Body of pancreas (tissue), 4 donors: ENCODE results near the gene PGAP3. TPM values are rescaled to one million over a fixed set of nuclear protein-coding genes. Genes with fewer than 3 reads are reported as not detected.

ENCODE experiments used
- ATAC-seq: fragments of 150-250 bp; one replicate; pipeline ENCODE4 v1.9.1; 2016
- DNase-seq, 4 donors: peaks; one replicate each; pipeline ENCODE4 v3.0.0-alpha.2; 2019
- H3K27ac ChIP-seq, 4 donors: fragments of 200-600 bp; sonication (generic); 1 replicate in 3 of 4; 2 replicates in 1 of 4; pipeline versions ENCODE4 v1.5.1 to v1.6.1; 2016 to 2019; ENCODE audit warnings: mild to moderate bottlenecking in 1 of 4, mixed read lengths in 1 of 4, moderate library complexity in 1 of 4
- H3K27me3 ChIP-seq, 2 donors: fragments of 200-600 bp; sonication (generic); one replicate each; pipeline ENCODE4 v1.6.0; 2016; ENCODE audit warnings: mild to moderate bottlenecking in 1 of 2
- H3K36me3 ChIP-seq, 2 donors: fragments of 200-600 bp; sonication (generic); replicated peaks in 1 of 2; 2 replicates each; pipeline ENCODE4 v1.5.1; 2016; ENCODE audit warnings: low read depth in 2 of 2; ENCODE audit not compliant: insufficient read depth in 1 of 2
- H3K4me1 ChIP-seq: fragments of 200-600 bp; sonication (generic); one replicate; pipeline ENCODE4 v1.6.0; 2016
- H3K4me3 ChIP-seq, 2 donors: fragments of 200-600 bp; sonication (generic); 1 replicate in 1 of 2; 2 replicates in 1 of 2; pipeline ENCODE4 v1.5.1; 2016 to 2019
- H3K9me3 ChIP-seq, 3 donors: fragments of 200-600 bp; sonication (generic); 1 replicate in 2 of 3; 2 replicates in 1 of 3; pipeline ENCODE4 v1.5.1; 2016
- POLR2A ChIP-seq, 3 donors: fragments of 450-650 bp; IDR thresholded peaks; one replicate each; pipeline ENCODE4 v1.6.1; 2016; ENCODE audit warnings: antibody characterized with exemption in 3 of 3, mild to moderate bottlenecking in 2 of 3
- WGBS, 2 donors: methylation state at CpG; one replicate each; pipeline ENCODE4 v1.1.5; 2017; 5-methylcytosine and 5-hydroxymethylcytosine counted together
- intact Hi-C: fragments of 100-400 bp; cut with DNase I; formaldehyde crosslinking; loops from one replicate; pipeline ENCODE4 v1.15.1; 2023
- total RNA-seq, 2 donors: library from RNA; depleted of rRNA; stranded (reverse); fragments of >200 nt; gene quantifications; one replicate each; pipeline ENCODE4 v1.1.0, GENCODE V29; 2016
- TF ChIP-seq, protein P1 (sequence below), 7 experiments: fragments of 450-650 bp in 4 of 7; fragments of 200-600 bp in 3 of 7; sonication (generic) in 3 of 7; IDR thresholded peaks; one replicate each; pipeline ENCODE4 v1.5.1; 2016 to 2019; ENCODE audit warnings: antibody characterized with exemption in 7 of 7

Gene PGAP3
- total RNA-seq, 2 donors from 2014 or later, result 13.8 to 33.2 TPM

DNA sequence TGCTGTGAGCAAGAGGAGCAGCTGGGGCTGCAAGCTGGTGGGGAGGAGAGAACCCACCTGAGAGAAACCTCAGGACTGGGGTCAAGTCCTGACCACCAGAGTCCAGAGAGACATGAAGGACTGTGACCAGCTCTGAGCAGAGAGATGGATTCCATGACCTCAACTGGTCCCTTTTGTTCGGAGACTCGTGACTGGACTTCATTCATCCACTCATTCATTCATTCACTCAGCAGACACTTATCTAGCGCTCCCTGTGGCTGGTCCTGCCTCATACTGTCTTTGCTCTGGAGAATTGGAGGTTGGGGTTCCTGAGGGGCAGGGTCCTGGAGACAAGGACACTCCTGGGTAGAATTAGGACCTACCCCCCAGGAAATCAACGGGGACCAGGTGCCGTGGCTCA, 16.1 kb upstream of the PGAP3 start:
- 72 to 81% methylated on average over 3 to 5 of the region's 5 CpGs for WGBS, 2 donors
- no peak for TF ChIP-seq POLR2A (IDR thresholded peaks at IDR 0.05)
- TF ChIP-seq, protein P1, sequence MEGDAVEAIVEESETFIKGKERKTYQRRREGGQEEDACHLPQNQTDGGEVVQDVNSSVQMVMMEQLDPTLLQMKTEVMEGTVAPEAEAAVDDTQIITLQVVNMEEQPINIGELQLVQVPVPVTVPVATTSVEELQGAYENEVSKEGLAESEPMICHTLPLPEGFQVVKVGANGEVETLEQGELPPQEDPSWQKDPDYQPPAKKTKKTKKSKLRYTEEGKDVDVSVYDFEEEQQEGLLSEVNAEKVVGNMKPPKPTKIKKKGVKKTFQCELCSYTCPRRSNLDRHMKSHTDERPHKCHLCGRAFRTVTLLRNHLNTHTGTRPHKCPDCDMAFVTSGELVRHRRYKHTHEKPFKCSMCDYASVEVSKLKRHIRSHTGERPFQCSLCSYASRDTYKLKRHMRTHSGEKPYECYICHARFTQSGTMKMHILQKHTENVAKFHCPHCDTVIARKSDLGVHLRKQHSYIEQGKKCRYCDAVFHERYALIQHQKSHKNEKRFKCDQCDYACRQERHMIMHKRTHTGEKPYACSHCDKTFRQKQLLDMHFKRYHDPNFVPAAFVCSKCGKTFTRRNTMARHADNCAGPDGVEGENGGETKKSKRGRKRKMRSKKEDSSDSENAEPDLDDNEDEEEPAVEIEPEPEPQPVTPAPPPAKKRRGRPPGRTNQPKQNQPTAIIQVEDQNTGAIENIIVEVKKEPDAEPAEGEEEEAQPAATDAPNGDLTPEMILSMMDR (IDR thresholded peaks at IDR 0.05), result no peak
- peaks cover 83% of the 10 kb centered on the region for H3K4me1 ChIP-seq
- no peaks in the 10 kb centered on the region for H3K36me3 ChIP-seq
- H3K9me3 ChIP-seq, result no peaks in the 10 kb centered on the region
- DNase-seq, result no peak
- H3K27me3 ChIP-seq, result no peaks in the 10 kb centered on the region
- no peak for ATAC-seq
- intact Hi-C loops, result no loop called here
- peak overlapping the region; percentile 95 to 99 (median 97) for H3K27ac ChIP-seq
- no peak overlapping the region for H3K4me3 ChIP-seq

DNA sequence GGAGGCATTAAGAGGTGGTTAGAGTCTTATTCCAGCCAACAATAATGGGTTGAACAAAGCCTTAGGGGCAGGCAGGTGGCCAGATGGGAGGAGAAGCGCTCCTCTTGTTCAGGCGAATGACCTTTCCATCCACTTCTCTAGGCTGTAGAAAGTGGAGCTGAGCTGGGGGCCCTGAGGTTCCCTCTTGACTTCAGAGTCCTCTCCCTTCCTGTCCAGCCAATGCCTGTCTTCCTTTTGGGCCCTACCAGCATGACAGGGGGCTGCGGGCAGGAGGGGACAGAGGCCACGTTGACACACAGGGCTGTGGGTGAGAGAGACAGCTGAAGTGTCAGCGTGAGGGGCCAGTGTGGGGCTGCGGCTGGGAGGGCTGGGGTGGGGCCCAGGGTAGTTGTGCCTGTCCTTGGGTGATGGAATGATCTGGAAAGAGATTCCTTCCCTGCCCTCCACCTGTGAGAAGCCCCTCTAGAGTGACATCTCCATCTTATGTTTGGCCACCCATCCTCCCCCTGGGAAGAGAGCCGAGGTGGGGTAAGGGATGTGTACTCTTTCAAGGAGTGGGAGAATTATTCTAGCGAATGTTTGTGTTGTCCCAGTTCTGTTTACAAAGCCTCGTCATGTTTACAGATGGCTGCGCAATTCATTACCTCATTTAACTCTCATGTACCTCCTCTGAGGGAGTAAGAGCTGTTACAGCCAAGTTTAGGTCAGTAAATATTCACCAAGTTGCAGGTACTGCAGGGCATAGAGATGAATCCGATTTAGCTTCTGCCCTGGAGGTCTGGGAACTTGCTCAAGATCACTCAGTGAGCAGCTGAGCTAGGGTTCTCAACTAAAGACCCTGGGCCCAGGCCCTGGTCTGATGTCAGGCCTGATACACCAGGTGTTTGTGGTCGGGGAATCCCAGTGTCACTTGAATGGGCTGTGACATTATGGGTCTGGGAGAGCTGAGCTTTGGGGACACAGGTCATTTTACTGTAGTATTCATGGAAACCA, 15.3 kb upstream of the PGAP3 start:
- intact Hi-C loops, result no loop called here
- H3K4me1 ChIP-seq, result peaks cover 79% of the 10 kb centered on the region
- H3K36me3 ChIP-seq, result no peaks in the 10 kb centered on the region
- H3K27me3 ChIP-seq, result no peaks in the 10 kb centered on the region
- ATAC-seq (no peak), DNase-seq (no peak)
- WGBS, 2 donors, result 49 to 55% methylated on average over 9 to 12 of the region's 12 CpGs
- H3K4me3 ChIP-seq, result no peak overlapping the region
- peak overlapping the region; percentile 95 to 99 (median 97) for H3K27ac ChIP-seq
- TF ChIP-seq POLR2A (IDR thresholded peaks at IDR 0.05), result no peak
- TF ChIP-seq, protein P1 (IDR thresholded peaks at IDR 0.05), result no peak
- H3K9me3 ChIP-seq, result no peaks in the 10 kb centered on the region

DNA sequence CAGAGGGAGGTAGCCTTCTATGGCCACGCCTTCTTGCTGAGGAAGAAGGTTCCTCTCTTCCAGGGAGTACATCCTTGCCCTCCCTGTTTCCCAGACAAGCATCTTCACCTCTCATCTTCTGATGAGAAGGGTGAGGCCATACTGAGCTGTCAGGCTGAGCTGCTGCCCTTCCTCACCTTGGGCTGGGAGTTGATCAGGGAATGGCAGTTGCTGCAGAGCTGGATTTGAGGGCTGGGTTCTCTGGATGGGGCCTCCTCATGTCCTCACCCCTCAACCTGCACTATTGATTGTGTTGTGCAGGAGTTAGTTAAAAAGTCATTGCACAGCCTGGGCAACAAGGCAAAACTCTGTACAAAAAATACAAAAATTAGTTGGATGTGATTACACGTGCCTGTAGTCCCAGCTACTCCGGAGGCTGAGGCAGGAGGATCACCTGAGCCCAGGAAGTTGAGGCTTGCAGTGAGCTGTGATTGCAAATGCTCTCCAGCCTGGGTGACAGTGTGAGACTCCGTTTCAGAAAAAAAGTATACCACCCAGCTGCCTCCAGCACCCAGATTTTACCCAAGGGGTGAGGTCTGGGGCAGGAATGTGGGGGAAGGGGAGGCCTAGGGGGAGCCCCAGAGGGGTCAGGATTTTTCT, 14.0 kb upstream of the PGAP3 start:
- no peak for ATAC-seq
- H3K4me1 ChIP-seq, result peaks cover 67% of the 10 kb centered on the region
- 51 to 62% methylated on average over 4 of the region's 4 CpGs for WGBS, 2 donors

DNA sequence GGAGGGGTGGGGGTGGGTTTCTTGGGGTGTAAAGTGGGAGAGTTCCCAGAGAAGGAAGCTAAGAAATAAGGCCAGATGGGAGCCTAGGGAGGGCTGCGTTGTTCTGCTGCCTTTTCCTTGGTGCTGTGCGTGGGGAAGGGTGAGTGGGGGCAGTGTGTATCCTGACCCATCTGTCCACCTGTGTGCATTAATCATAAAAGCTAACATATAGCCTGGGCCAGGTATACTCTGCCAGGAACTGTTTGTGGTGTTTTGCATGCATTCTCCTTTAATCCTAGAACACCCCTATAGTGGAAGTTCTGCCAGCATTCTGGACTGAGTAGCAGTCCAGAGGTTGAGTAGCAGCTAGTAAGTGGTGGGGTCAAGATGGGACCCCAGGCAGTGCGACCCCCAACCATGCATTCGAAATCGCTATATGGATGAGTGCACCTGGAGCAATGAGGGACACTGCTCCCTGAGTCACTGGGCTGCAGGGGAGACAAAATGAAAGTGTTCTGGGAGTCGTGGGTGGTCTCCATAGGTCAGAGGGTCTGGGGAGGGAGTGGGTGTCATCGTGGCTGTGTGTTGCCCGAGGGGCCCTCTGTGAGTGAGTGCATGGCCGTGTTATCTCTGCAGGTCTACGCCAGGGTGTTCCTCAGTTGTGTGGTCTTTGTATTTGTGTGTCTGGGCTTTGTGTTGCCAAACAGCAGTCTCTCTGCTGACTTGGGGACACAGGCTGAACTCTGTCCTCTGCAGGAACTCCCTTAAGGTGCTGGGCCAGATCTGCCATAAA, 13.3 kb upstream of the PGAP3 start:
- intact Hi-C loops, result no loop called here

More for the DNA sequence above, 14.0 kb upstream of the PGAP3 start:
- Histone ChIP-seq H3K9me3 (no peaks in the 10 kb centered on the region), H3K27ac (peak overlapping the region; percentile 81 to 97 (median 96)), H3K27me3 (no peaks in the 10 kb centered on the region), H3K4me3 (no peak overlapping the region), H3K36me3 (no peaks in the 10 kb centered on the region)
- TF ChIP-seq, protein P1 (IDR thresholded peaks at IDR 0.05), result no peak
- TF ChIP-seq POLR2A (IDR thresholded peaks at IDR 0.05), result no peak
- intact Hi-C loops, result no loop called here
- DNase-seq, result no peak

More for the DNA sequence above, 13.3 kb upstream of the PGAP3 start:
- no peaks in the 10 kb centered on the region for H3K27me3 ChIP-seq
- no peaks in the 10 kb centered on the region for H3K36me3 ChIP-seq
- 19 to 22% methylated on average over 6 to 10 of the region's 10 CpGs for WGBS, 2 donors
- H3K27ac ChIP-seq, result peak overlapping the region; percentile 81 to 97 (median 94)
- H3K9me3 ChIP-seq, result no peaks in the 10 kb centered on the region
- peak overlapping the region in 1 of 2 donors; percentile 90 for H3K4me3 ChIP-seq
- H3K4me1 ChIP-seq, result peaks cover 64% of the 10 kb centered on the region
- peak in 3 of 4 donors; percentile 45 to 67 (median 54) for DNase-seq
- ATAC-seq, result no peak
- peak in 1 of 3 donors; percentile 15 for TF ChIP-seq POLR2A (IDR thresholded peaks at IDR 0.05)
- TF ChIP-seq, protein P1 (IDR thresholded peaks at IDR 0.05), result no peak
